GM12801 (cell line): ENCODE measurements around the gene COA8.

ENCODE experiments used
- CTCF ChIP-seq: IDR thresholded peaks from one replicate; pipeline ENCODE4 v1.5.1; 2011; ENCODE audit warnings: control low read depth; ENCODE audit not compliant: insufficient read length; ENCODE audit errors: extremely low read depth

The COA8 gene

GRCh38 chr14:103546652-103547454, 15.9 kb upstream of the COA8 start:
- no peak for TF ChIP-seq CTCF

- no peak for TF ChIP-seq CTCF
These were observed 15.3 kb upstream of the COA8 start for GRCh38 chr14:103547455-103547940.

- TF ChIP-seq CTCF = no peak
These were observed 14.8 kb upstream of the COA8 start for GRCh38 chr14:103547941-103548462.

- TF ChIP-seq CTCF = no peak
These were observed 14.1 kb upstream of the COA8 start for GRCh38 chr14:103548463-103549351.

- no peak for TF ChIP-seq CTCF
These were observed 13.1 kb upstream of the COA8 start for GRCh38 chr14:103549361-103550311.

GRCh38 chr14:103550451-103551337, 12.1 kb upstream of the COA8 start:
- no peak for TF ChIP-seq CTCF
